Measurements from ENCODE around the gene FBXL13. TPM values are rescaled to one million over a fixed set of nuclear protein-coding genes. Genes with fewer than 3 reads are reported as not detected.

Gene FBXL13
- total and polyA plus RNA-seq, 8 donors: 2.2 to 5.7 (median 4.7) TPM

GRCh38 chr7:102953406-102953805 is 121.2 kb downstream of the FBXL13 start:
- no peak for TF ChIP-seq CTCF (IDR thresholded peaks at IDR 0.05)
- ATAC-seq: no peak
- no peaks in the 10 kb centered on the region for H3K36me3 ChIP-seq

GRCh38 chr7:102951839-102952238 is 122.8 kb downstream of the FBXL13 start:
- no peaks in the 10 kb centered on the region for H3K36me3 ChIP-seq
- intact Hi-C loops (cut with DNase I): no loop called here
- no peak overlapping the region for H3K27ac ChIP-seq
- H3K27me3 ChIP-seq: no peaks in the 10 kb centered on the region
- no peaks in the 10 kb centered on the region for H3K4me1 ChIP-seq
- peaks cover 0 to 17% of the 10 kb centered on the region in 2 donors for H3K9me3 ChIP-seq
- no peak for ATAC-seq
- H3K4me3 ChIP-seq: no peak overlapping the region
- no peak for TF ChIP-seq CTCF (IDR thresholded peaks at IDR 0.05)
- DNase-seq: no peak

More at GRCh38 chr7:102953406-102953805, 121.2 kb downstream of the FBXL13 start:
- Histone ChIP-seq H3K4me1 (no peaks in the 10 kb centered on the region), H3K4me3 (no peak overlapping the region), H3K27ac (no peak overlapping the region), H3K9me3 (peaks cover 0 to 24% of the 10 kb centered on the region in 2 donors), H3K27me3 (no peaks in the 10 kb centered on the region)
- intact Hi-C loops (cut with DNase I): no loop called here
- no peak for DNase-seq

- Histone ChIP-seq H3K4me1 (no peaks in the 10 kb centered on the region), H3K36me3 (no peaks in the 10 kb centered on the region), H3K4me3 (no peak overlapping the region), H3K27me3 (no peaks in the 10 kb centered on the region), H3K27ac (no peak overlapping the region), H3K9me3 (no peaks in the 10 kb centered on the region)
- no peak for TF ChIP-seq CTCF (IDR thresholded peaks at IDR 0.05)
- ATAC-seq (no peak), DNase-seq (no peak)
- intact Hi-C loops (cut with DNase I): no loop called here
Measured at GRCh38 chr7:102944241-102944640, 130.4 kb downstream of the FBXL13 start.

GRCh38 chr7:102943423-102944169 is 131.0 kb downstream of the FBXL13 start:
- TF ChIP-seq CTCF (IDR thresholded peaks at IDR 0.05): no peak
- ATAC-seq (no peak), DNase-seq (no peak)
- Histone ChIP-seq H3K4me3 (no peak overlapping the region), H3K27me3 (no peaks in the 10 kb centered on the region), H3K4me1 (no peaks in the 10 kb centered on the region), H3K9me3 (no peaks in the 10 kb centered on the region), H3K27ac (no peak overlapping the region), H3K36me3 (no peaks in the 10 kb centered on the region)
- intact Hi-C loops (cut with DNase I): no loop called here

GRCh38 chr7:102942868-102943267 is 131.7 kb downstream of the FBXL13 start:
- Histone ChIP-seq H3K27ac (no peak overlapping the region), H3K27me3 (no peaks in the 10 kb centered on the region), H3K36me3 (no peaks in the 10 kb centered on the region), H3K9me3 (no peaks in the 10 kb centered on the region), H3K4me1 (peaks cover 0 to under 1% of the 10 kb centered on the region in 2 donors), H3K4me3 (no peak overlapping the region)
- DNase-seq: no peak
- ATAC-seq: no peak
- intact Hi-C loops (cut with DNase I): no loop called here
- TF ChIP-seq CTCF (IDR thresholded peaks at IDR 0.05): no peak
